ENCODE measurements around the gene TREX2.

Gene TREX2

DNA sequence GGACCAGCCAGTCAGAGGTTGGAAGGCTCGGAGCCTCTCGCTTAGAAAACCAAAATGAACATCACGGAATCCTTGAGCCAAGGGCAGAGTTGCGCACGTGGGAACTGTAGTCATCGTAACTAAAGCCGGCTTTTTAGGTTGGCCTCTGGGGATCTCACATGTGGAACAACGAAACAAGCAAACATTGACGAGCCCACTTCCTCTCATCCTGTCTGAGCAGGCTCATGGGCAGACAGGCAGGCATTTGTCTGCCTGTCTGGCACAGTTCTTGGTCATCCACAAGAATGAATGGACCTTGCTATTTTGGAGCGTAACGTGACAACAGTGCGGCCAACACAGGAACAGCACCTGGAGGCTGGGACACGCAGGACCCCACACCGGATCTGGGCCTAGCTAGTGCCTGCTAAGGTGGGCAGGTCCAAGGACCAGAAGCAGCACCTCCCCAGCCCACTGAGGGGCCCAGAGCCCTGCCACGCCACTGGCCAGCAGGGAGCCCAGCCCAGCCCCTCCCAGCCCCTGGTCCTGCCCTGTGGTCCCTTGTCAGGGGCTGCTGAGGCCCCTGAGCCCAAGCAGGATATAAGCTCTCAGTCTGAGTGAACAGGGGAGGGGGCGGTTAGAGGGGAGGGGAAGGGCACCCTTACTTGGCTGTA, 9.2 kb upstream of the TREX2 start:
- no peak for DNase-seq

DNA sequence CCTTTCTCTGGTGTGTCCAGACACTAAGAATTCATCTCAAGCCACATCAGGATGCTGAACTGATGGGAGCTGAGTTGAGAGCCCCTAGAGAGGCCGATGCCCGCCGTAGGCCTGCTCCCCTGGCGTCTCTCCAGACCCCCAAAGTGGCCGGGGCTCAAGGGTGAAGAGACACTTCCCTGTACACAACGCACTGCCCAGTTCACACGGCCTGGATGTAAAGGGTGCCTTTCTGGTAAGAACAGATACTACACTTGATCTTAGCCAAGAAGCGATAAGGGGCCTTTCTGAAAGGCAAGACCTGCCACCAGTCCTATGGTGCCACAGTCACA, 5.1 kb upstream of the TREX2 start:
- DNase-seq = no peak

DNA sequence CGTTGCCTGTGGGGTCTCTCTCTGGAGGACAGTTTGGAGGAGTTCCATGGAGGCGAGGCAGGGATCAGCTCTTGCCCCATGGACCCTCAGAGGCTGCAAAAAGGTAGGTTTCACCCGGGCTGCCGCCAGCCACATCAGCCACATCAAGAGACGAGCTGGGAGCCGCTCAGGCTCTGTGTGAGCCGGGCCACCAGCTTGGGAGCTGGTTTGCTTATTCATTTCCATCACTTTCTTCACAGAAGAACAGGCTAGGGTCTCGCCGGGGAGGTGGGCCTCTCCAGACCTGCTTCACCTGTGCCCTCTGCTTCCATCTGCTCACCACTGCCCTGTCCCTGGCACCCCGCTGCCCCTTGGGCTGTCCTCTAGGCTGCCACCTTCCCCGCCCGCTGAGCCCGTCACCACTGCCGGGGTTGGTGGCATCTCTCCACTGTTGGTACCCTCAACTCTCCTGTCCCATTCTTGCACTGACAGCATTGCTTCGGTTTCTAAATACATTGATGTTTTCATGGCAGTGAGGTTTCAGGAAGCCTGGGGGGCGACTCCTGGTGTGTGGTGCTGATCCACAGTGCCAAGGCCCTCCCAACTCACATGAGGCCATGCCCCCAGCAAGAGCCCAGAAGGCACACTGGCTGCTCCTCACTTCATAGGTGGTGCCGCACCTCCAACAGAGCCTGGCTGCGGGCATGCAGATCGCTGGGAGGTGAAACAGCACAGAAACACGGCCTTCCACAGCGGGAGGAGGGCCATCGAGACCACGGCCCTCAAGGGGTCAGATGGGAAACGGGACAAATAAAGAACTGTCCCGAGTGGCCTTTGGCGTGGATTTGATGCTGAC, 4.5 kb upstream of the TREX2 start:
- DNase-seq = no peak

DNA sequence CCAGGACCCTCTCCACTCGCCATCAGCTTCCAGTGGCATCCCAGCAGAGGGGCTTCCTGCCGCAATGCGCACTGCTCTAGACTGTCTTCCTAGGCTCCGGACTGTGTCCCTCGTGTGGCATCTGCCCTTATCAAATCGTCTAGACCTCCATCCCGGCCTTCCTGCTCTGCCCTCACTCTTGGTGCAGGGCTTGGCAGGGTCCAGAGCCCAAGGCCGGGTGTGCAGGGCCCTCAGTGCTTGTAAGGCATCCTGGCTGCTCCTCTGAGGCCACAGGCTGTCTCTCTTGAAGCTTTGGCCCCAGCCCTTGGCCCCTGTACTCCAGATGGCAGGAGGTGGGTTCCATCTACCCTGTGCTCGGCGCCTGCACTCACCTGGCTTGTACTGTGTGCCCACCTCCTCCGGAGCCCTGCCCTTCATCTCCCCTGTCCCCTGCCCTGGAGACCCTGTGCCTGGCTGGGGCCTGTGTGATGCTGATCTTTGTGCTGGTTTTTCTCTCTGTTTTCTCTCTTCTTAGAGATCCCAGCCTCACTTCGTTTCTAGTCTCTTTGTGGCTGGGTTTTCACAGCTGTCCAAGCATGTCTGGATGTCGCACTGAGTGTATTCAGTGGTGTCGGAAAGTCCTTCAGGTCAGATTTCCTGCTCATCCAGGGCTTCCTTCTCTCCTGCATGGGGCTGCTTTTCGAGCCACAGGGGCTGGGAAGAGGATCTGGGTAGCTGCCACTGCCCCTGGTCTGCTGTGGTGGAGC, 3.7 kb upstream of the TREX2 start:
- DNase-seq = no peak

DNA sequence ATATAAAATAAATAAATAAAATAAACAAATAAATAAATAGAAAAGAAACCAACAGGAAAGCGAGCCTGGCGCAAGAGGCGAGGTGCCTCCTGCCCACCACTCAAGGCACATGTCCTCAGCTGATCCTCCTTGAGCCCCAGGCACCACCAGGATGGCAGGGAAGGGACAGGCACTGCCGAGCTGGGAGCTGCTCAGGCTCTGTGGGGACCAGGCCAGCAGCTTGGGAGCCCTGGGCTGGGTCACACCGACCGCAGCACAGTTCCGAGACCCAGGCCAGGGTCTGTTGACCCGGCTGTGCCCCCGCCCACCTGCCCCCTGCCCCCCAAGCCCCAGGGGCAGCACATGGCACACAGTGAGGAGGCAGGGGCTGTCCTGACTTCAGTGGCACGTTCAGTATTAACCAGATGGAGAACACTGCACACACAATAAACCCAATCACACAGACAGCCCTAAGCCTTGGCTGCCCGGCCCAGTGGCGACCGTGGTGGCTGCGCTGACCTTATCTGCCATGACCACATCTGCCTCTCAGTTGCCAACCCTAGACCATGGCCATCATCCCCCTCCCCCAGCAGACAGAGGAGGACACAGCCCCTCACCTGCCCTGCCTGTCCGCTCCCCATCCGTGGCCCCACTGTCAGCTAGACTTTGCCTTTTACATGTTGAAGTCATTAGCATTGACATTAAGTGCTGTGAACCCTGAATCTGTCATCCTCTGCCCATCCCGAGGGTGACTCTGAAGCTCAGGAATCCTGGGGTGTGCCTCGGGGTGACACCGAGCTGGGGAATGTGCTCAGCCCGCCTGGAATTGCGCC, 2.9 kb upstream of the TREX2 start:
- DNase-seq = no peak

DNA sequence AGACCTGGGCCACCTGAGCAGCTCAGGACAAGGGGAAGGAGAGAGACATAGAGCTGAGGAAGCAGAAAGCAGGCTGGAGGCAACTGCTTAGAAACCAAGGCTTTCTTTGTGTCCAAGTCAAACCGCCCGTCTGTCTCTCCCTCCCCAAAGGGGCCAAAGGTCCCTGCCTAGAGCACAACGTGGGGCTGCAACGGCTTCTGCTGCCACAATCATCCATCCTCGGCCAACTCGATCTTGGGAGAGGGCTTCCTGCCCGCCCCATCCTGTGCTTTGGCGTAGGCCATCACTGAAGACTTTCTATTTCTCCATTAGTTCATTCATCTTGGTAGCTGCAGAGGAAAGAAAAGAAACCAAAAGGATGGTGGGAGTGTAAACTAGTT, 1.7 kb upstream of the TREX2 start:
- no peak for DNase-seq

DNA sequence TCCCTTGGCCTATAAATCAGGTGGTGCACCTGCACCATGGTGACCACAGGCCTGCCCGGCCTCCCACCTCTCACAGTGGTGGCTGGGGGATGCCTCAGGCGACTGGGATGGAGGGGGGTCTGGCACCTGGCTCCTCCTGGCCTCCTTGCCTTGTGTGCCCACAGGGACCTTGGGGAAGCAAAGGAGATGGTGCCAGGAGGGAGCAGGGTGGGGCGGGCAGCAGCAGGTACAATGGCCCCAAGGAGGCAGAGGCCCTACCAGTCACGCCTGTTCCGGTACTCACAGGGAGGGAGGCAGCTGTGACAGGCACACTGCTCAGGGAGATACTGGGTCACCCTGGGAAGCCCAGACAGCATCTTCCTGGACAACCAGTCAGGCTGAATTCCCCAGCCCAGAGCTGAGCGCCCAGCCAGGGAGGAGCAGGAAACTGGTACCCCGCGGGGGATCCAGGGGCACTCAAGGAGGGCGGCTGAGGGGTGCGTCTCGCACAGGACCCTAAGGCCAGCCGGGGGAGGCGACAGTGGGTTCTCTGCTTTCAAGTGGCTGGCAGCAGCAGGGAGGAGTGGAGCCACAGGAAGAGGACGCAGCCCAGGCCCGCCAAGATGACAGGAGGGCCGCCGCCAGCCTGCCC, 1.2 kb upstream of the TREX2 start:
- no peak for DNase-seq

DNA sequence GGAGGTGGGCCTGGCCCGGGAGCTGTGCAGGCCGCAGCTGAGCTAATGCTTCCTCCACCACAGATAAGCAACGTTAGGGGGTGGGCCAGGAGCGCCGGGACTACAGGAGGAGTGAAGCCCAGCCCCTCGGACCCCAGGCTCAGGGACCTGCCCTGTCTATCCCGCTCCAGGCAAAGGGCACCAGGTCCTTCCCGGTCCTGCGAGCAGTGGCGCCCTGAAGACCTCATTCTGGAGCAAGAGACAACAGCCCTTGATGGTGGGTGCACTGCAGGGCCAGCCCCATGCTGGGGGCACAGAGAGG, 730 bp upstream of the TREX2 start:
- DNase-seq = no peak

DNA sequence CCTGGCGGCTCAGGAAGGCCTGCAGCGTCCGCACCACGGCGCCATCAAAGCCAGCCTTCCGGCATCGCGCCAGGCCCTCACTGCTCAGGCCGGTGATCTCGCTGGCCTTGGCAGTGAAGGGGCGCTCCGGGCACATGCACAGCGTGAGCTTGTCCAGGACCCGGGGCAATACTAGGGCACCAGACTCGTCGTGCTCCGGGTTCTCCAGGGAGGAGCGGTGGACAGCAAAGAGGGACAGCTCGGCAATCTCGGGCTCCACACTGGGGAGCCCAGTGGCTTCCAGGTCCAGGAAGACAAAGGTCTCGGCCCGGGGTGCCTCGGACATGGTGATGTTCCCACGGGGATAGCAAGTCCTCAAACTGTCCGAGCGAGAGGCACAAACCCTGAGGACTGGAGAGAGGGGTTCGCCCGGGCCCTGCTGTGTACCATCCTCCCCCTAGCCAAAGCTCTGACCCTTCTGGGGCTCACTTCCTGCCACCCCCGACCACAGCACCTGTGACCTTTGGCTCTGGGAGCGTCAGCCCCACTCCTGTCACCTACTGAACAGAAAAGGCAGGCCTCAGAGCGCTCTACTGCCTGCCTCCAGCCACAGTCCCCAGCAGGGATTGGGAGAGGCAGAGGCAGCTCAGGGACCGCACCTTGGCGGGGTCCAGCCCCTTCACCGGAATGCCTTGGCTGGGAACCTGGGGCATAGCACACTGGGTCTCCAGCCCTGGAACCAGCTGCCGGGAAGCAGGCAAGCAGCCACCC, 575 bp downstream of the TREX2 start:
- no peak for DNase-seq

DNA sequence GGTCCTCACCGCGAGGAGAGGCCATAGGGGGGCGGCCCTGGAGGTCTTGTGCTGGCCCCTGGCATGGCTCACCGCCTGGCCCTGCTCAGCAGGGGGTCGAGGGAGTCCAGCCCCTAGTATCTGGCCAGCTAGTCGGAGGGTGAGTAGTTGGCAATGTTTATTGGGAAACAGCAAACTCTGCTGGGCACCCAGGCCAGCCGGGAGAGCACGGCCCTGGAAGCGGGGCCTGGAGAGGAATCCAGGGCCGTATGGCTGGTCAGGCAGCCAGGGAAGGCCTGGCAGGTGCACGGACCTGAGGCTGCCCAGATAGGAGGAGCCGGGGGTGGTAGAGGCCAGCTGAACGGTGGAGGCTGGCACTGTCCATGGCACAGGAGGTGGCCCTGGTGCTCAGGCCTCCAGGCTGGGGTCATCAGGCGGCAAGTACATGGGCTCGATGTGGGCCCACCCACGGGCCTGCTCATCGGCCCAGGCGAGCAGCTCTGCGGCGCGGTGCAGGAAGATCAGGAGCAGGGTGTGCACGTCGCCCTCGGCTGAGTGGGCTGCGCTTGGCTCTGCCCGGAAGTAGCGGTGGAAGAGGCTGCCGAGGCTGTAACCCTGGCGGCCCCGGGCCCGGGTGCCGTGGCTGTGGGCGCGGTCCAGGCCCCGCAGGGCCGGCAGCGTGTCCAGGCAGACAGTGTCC, 1.4 kb downstream of the TREX2 start:
- no peak for DNase-seq

DNA sequence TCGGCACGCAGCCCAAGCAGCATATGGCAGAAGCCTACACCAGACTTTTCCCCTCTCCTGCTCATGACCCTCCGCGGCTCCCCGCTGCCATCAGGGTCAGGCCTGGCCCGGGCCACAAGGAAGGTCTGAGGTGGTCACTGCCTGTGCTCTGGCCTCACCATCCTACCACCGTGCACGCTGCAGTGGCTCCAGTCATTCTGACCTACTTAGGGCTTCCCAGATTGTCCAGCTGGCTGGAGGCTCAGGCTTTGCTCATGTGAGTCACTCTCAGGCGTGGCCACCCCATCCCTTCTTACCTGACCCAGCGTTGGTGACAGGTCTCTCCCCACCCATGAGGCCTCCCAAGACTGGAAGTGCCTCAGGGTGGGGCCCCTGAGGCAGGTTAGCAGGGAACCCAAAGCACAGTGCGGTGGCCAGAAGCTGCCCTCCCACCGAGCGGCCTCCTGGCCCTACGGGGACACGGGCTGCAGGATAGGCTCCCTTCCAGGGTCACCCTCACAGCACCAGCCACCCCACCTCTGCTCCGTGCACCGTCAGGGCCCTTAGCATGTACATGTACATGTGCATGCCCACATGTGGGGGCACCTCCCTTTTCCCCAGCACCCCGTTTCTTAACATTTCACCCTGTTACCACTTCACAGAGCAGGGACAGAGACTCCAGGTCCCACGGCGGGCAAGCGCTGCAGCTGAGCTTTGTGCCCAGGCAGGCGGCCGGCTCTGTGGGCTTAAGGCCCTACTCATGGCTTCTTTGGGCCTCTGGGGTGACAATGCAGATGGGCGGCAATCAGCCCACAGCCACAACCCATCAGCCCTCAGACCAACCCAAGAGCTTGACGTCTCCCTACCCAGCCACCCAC, 2.2 kb downstream of the TREX2 start:
- no peak for DNase-seq

DNA sequence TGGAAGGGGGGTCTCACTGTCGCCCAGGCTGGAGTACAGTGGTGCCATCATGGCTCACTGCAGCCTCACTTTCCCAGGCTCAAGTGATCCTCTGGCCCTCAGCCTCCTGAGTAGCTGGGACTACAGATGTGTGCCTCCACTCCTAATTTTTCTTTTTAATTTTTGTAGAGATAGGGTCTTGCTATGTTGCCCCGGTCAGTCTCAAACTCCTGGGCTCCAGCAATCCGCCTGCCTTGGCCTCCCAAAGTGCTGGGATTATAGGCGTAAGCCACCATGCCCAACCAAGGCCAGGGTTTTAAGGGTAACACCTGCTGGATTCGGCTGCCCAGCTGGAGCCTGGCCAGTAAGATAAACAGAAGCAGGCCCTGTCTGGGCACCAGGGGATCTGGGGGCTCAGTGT, 3.4 kb downstream of the TREX2 start:
- DNase-seq = no peak

DNA sequence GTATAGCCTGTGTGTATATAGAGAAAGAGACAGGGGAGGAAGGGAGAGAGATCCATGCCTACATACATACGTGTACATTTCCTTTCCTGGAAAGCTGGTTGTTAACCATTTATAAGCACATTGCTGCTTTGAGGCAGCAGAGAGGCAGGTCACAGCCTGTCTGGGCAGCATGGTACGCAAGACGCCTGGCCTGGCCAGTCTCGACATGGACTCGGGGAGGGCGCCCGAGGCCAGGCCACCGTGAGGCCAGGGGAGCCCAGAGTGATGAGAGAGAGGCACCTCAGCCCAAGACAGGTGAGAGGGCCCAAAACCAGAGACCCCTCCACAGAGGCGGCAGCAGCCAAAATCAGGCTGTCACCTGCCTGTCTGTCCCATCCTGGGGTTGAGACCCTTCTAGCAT, 3.9 kb downstream of the TREX2 start:
- no peak for DNase-seq

DNA sequence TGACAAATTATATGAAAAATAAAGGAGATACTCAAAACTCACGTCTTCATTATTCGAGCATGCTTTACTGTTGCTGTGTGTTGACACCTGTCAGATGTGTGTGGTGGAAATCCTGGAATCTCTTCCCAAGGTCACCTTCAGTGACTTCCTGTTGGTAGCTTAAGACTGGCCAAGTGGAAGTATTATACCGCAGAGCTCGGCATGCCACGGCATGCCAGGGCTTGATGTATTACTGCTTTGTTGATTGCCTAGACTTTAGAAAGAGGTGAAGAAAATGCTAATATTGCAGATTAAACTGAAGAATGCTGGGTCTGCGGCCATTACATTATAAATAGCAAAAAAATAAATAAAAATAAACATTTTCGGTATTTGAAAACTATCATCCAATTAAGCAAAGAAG, 4.6 kb downstream of the TREX2 start:
- no peak for DNase-seq

DNA sequence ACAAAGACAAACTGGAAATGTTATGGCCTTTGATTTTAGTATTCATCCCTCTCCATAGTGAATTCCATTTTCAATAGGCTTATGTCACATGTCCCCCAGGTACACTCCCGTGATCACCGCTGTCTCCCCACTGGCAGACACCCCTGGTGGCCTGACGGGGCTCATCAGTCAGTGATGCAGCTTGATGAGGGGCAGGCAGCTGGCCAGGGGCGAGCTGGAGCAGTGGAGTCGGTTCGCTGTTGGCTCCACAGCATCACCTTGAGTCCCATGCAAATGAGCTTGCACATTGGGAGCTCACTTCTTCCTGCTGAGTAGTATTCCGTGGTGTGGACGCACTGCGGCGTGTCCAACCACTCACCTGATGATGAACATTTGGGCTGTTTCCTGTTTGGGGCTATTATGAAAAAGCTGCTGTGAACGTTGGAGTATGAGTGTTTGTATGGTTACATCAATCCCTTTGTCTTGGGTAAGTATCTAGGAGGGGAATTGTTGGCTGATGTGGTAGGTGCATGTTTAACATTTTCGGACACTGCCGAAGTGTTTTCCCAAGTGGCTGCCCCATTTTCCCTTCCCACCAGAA, 5.2 kb downstream of the TREX2 start:
- no peak for DNase-seq

DNA sequence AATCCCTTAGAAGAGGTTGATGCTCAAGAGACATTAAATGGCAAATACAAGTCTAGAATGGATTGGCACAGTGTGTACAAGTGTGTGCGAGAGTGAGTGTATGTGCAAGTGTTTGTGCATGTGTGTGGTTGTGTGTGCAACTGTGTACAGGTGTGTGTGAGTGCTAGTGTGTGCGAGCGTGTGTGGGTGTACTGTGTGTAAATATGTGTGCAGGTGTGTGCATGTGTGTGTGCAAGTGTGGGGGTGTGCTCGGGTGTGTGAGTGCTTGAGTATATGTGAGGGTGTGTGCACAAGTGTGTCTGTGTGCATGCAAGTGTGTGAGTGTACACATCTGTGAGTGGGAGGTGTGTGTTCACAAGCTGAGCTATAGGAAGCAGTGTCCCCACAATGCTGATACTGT, 5.9 kb downstream of the TREX2 start:
- DNase-seq = no peak

DNA sequence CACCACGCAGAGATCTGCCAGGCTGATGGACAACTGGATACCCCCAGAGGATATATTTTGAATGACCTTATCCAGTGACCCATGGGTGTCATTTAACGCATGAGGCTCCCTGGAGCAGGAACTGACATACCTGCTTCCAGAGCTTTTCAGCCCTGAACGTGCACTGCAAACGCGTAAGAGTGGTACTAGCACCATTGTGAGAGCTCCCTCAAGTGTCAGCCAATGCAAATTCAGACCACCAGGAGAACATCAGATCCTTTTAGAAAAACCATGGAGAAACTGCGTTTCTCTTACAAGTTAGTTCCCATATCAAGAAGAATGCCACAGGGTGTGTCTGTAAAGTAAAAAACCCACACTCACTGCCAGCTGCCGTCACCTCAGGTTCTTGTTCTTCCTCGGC, 7.3 kb downstream of the TREX2 start:
- DNase-seq = no peak

DNA sequence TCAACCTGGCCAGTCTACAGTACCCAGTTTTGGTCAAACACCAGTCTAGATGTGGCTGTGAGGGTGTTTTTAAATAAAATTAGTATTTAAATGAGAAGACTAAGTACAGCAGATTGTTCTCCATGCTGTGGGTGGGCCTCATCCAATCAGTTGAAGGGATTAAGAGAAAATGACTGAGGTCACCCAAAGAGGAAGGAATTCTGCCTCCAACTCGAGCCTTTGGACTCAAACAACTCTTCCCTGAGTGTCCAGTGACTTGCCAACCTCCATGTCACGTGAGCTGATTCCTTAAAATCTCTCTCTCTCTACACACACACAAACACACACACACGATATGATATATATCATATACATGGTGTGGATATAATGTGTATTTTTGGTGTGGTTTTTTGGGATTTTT, 10.0 kb downstream of the TREX2 start:
- DNase-seq = no peak

DNA sequence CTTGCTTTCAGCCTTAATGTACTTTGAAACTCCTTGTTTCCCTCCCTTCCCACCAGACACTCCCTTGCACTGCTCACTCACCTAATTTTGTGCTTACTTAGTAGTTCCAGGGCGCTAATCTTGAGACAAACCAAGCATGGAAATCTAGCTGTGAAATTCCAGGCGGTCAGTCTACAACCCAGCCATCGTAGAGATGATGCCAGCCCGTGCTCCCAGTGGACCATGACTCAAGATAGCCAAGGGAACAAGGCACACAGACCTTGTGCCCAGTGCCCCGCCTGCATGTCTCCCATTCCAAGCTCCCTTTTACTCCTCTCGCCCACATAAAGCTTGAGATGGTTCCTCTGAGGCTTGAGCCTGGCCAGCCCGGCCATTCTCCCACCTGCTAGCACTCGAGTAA, 11.1 kb downstream of the TREX2 start:
- no peak for DNase-seq

DNA sequence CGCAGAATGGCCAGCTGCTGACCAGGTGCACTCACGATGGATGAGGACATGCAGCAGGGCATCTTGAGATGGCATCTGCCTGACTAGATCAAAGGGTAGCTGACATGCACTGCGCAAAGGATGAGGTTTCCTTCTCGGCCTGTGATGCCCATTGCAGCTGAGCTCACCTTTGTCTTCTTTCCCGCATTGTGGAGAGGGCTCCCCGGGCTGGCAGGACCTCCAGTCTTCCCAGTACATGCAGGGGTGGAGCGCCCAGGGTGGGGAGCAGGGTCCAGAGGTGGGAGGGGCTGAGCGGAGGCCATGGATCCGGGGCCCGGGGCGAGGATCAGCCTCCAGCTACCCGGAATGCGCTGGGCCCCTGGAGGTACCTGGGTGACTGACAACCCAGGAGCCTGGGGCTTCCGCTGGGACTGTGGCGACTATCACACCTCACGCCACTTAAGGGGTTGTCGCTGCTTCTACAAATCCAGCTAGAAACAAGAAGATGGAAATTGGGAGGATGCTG, 12.0 kb downstream of the TREX2 start:
- DNase-seq = no peak

All from activated naive CD4-positive, alpha-beta T cell treated with Interleukin-2 at 50 U/mL for 16 hours (primary cell).